Kidney (tissue), 14 donors: ENCODE results near the gene VEZT. TPM values are rescaled to one million over a fixed set of nuclear protein-coding genes. Genes with fewer than 3 reads are reported as not detected.

Experiments used
- DNase-seq, 5 donors: peaks; one replicate each; pipeline ENCODE4 v3.0.0-alpha.2; 2013 to 2020
- FAIRE-seq: peaks from 2 replicates; lab custom pipeline; 2012; peaks lifted over from hg19 to GRCh38; lab: Jason Lieb, UNC
- H3K27ac ChIP-seq, 2 donors: one replicate each; pipeline ENCODE4 v1.7.0; 2013; ENCODE audit warnings: low read depth in 2 of 2, low read length in 2 of 2, inconsistent platforms in 1 of 2
- H3K27me3 ChIP-seq: one replicate; pipeline ENCODE4 v1.7.1; 2013; ENCODE audit warnings: low read length, inconsistent platforms; ENCODE audit not compliant: control insufficient read depth, insufficient read depth
- H3K36me3 ChIP-seq, 3 donors: one replicate each; pipeline versions ENCODE4 v1.7.0 to v1.7.1; 2013; ENCODE audit warnings: low read length in 3 of 3, control low read depth in 1 of 3, inconsistent platforms in 1 of 3; ENCODE audit not compliant: insufficient read depth in 3 of 3, control insufficient read depth in 2 of 3
- H3K4me1 ChIP-seq, 3 donors: one replicate each; pipeline versions ENCODE4 v1.7.0 to v1.7.1; 2013; ENCODE audit warnings: low read length in 3 of 3, inconsistent platforms in 1 of 3, low read depth in 1 of 3; ENCODE audit not compliant: control insufficient read depth in 2 of 3, insufficient read depth in 2 of 3
- H3K4me3 ChIP-seq, 3 donors: one replicate each; pipeline versions ENCODE4 v1.7.0 to v1.8.1; 2013; ENCODE audit warnings: low read length in 3 of 3, control low read depth in 1 of 3, inconsistent platforms in 1 of 3
- H3K9ac ChIP-seq, 3 donors: one replicate each; pipeline versions ENCODE4 v1.7.0 to v1.7.1; 2013; ENCODE audit warnings: low read length in 3 of 3, control low read depth in 1 of 3, inconsistent platforms in 1 of 3
- H3K9me3 ChIP-seq, 3 donors: one replicate each; pipeline versions ENCODE4 v1.7.0 to v1.7.1; 2013; ENCODE audit warnings: low read length in 3 of 3, control low read depth in 1 of 3, inconsistent platforms in 1 of 3; ENCODE audit not compliant: control insufficient read depth in 2 of 3, insufficient read depth in 1 of 3
- intact Hi-C: fragments of 100-400 bp; cut with DNase I; formaldehyde crosslinking; loops from one replicate; pipeline ENCODE4 v1.11.1; 2022
- polyA plus RNA-seq: library from polyadenylated mRNA; stranded (reverse); fragments of 350-450 nt; fragmentation: Illumina TruSeq; extraction: RNeasy Lipid Tissue Mini Kit (QIAGEN cat#74804); gene quantifications from one replicate; pipeline ENCODE4 v1.2.3, GENCODE V29; 2014; ENCODE audit warnings: low read depth, low replicate concordance; ENCODE audit not compliant: insufficient read depth
- total RNA-seq: library from RNA; stranded (reverse); fragmentation: NEBNext Ultra II Directional; extraction: Animal tissue kit (Norgen Biotek cat#: 25700); gene quantifications from one replicate; pipeline ENCODE4 v1.2.1, GENCODE V29; 2021
- TF ChIP-seq, protein P1 (sequence below): IDR thresholded peaks from 3 replicates; pipeline ENCODE4 v1.5.1; 2012; ENCODE audit warnings: mild to moderate bottlenecking, moderate library complexity, borderline replicate concordance; ENCODE audit not compliant: insufficient read depth; ENCODE audit errors: extremely low read depth
- donor health status: control.
- donor health status: control.
- donor health status: control.
- donor health status: control.
- donor health status: control.
- donor health status: DM: yes; HTN: yes; CAD: no.
- donor health status: Normal renal cell carcinoma (clear cell type).

Gene VEZT
- total and polyA plus RNA-seq, 2 donors from 2014 or later: 24.8 to 69.0 TPM

GRCh38 chr12:95326445-95326844 lies 108.8 kb downstream of the VEZT start:
- intact Hi-C loops: no loop called here
- DNase-seq: no peak
- H3K9ac ChIP-seq: no peak overlapping the region
- no peaks in the 10 kb centered on the region for H3K27me3 ChIP-seq
- no peaks in the 10 kb centered on the region for H3K36me3 ChIP-seq
- H3K4me1 ChIP-seq: no peaks in the 10 kb centered on the region
- H3K4me3 ChIP-seq: no peak overlapping the region
- no peak overlapping the region for H3K27ac ChIP-seq
- TF ChIP-seq, protein P1, sequence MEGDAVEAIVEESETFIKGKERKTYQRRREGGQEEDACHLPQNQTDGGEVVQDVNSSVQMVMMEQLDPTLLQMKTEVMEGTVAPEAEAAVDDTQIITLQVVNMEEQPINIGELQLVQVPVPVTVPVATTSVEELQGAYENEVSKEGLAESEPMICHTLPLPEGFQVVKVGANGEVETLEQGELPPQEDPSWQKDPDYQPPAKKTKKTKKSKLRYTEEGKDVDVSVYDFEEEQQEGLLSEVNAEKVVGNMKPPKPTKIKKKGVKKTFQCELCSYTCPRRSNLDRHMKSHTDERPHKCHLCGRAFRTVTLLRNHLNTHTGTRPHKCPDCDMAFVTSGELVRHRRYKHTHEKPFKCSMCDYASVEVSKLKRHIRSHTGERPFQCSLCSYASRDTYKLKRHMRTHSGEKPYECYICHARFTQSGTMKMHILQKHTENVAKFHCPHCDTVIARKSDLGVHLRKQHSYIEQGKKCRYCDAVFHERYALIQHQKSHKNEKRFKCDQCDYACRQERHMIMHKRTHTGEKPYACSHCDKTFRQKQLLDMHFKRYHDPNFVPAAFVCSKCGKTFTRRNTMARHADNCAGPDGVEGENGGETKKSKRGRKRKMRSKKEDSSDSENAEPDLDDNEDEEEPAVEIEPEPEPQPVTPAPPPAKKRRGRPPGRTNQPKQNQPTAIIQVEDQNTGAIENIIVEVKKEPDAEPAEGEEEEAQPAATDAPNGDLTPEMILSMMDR: no peak
- H3K9me3 ChIP-seq: no peaks in the 10 kb centered on the region
- no peak for FAIRE-seq

DNA sequence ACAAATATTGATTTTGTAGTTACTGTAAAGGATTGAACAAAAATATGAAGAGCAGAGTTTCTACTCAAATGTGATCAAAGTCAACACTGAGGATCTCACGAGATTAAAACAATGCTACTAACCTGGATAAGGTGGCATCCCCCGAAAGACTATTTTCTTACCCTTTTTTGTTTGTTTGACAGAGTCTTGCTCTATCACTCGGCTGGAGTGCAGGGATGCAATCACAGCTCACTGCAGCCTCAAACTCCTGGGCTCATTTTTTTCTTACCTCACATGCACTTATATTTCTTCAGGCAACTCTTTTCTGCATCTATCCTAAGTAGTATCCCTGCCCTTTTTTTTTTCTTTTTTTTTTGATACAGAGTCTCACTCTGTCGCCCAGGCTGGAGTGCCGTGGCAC lies 109.2 kb downstream of the VEZT start:
- H3K36me3 ChIP-seq: no peaks in the 10 kb centered on the region
- no peaks in the 10 kb centered on the region for H3K27me3 ChIP-seq
- H3K4me3 ChIP-seq: no peak overlapping the region
- no peak overlapping the region for H3K9ac ChIP-seq
- DNase-seq: no peak
- H3K27ac ChIP-seq: no peak overlapping the region
- no peak for FAIRE-seq
- TF ChIP-seq, protein P1: no peak
- H3K9me3 ChIP-seq: no peaks in the 10 kb centered on the region
- H3K4me1 ChIP-seq: no peaks in the 10 kb centered on the region
- intact Hi-C loops: no loop called here

- Histone ChIP-seq H3K9ac (no peak overlapping the region), H3K9me3 (no peaks in the 10 kb centered on the region), H3K4me3 (no peak overlapping the region), H3K27ac (no peak overlapping the region), H3K27me3 (no peaks in the 10 kb centered on the region), H3K36me3 (no peaks in the 10 kb centered on the region), H3K4me1 (no peaks in the 10 kb centered on the region)
- DNase-seq: no peak
- no peak for FAIRE-seq
- TF ChIP-seq, protein P1: no peak
- intact Hi-C loops: no loop called here
Observed at GRCh38 chr12:95328708-95329107, 111.1 kb downstream of the VEZT start.

DNA sequence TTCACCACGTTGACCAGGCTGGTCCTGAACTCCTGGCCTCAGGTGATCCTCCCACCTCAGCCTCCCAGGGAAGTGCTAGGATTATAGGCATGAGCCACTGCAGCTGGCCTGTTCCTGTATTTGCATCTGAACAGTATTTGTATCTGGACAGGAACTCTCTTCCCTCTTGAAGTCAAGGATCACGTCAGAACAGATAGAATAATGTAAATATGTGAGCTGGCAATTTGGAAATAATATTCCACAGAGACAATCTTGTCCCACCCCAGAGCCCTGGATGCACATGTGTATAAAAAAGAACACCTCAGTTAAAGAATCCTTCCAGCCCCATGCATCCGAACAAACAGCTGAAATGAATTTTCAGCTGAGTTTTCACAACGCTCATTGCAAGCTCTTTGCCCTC lies 118.3 kb downstream of the VEZT start:
- H3K9ac ChIP-seq: no peak overlapping the region
- no peak overlapping the region for H3K27ac ChIP-seq
- H3K4me3 ChIP-seq: peak overlapping the region in 2 of 3 donors; percentile 8 to 52
- no peak for FAIRE-seq
- peaks cover 0 to 8% (median 2%) of the 10 kb centered on the region in 3 donors for H3K4me1 ChIP-seq
- no peaks in the 10 kb centered on the region for H3K36me3 ChIP-seq
- TF ChIP-seq, protein P1: no peak
- H3K9me3 ChIP-seq: no peaks in the 10 kb centered on the region
- DNase-seq: no peak
- H3K27me3 ChIP-seq: no peaks in the 10 kb centered on the region
- intact Hi-C loops: loop anchor here (10.0 kb wide), 1 partner anchor 221 kb away; no protein-coding TSS in a partner anchor
